Trophoblast cell (in vitro differentiated cells and primary cell): ENCODE data around the gene TSHZ2.

ENCODE experiments used
- DNase-seq, 2 donors: peaks; one replicate each; pipeline ENCODE4 v3.0.0-alpha.2; 2016
- H2AFZ ChIP-seq: 2 replicates; pipeline ENCODE4 v1.6.1; 2013; ENCODE audit warnings: low read length, moderate library complexity, mild to moderate bottlenecking; ENCODE audit not compliant: insufficient read depth, poor library complexity
- H2AK5ac ChIP-seq: 2 replicates; pipeline ENCODE4 v1.6.1; 2013; ENCODE audit warnings: mild to moderate bottlenecking, low read length
- H2BK120ac ChIP-seq: 2 replicates; pipeline ENCODE4 v1.6.1; 2013; ENCODE audit warnings: low read length, mild to moderate bottlenecking, moderate library complexity; ENCODE audit not compliant: insufficient read depth, poor library complexity
- H2BK12ac ChIP-seq: 2 replicates; pipeline ENCODE4 v1.6.1; 2013; ENCODE audit warnings: mild to moderate bottlenecking, low read length, moderate library complexity
- H2BK5ac ChIP-seq: 2 replicates; pipeline ENCODE4 v1.6.1; 2013; ENCODE audit warnings: low read length, low read depth, moderate library complexity, mild to moderate bottlenecking; ENCODE audit not compliant: poor library complexity
- H3K14ac ChIP-seq: 2 replicates; pipeline ENCODE4 v1.6.1; 2013; ENCODE audit warnings: mild to moderate bottlenecking, low read length
- H3K18ac ChIP-seq: 2 replicates; pipeline ENCODE4 v1.6.1; 2013; ENCODE audit warnings: mild to moderate bottlenecking, low read length
- H3K23ac ChIP-seq: 2 replicates; pipeline ENCODE4 v1.6.1; 2013; ENCODE audit warnings: low read length
- H3K27ac ChIP-seq: 2 replicates; pipeline ENCODE4 v1.5.1; 2013; ENCODE audit warnings: low read depth, mild to moderate bottlenecking, inconsistent platforms, low read length, moderate library complexity
- H3K27me3 ChIP-seq: 2 replicates; pipeline ENCODE4 v1.6.1; 2013; ENCODE audit warnings: inconsistent platforms, mild to moderate bottlenecking, low read length, moderate library complexity; ENCODE audit not compliant: insufficient read depth
- H3K36me3 ChIP-seq, 2 experiments: 1 replicate in 1 of 2; 2 replicates in 1 of 2; pipeline ENCODE4 v1.6.1; 2013; ENCODE audit warnings: low read length in 2 of 2, mild to moderate bottlenecking in 2 of 2, moderate library complexity in 1 of 2; ENCODE audit not compliant: insufficient read depth in 2 of 2, control insufficient read depth in 1 of 2
- H3K4ac ChIP-seq: 2 replicates; pipeline ENCODE4 v1.6.1; 2013; ENCODE audit warnings: low read depth, mild to moderate bottlenecking, low read length, moderate library complexity
- H3K4me1 ChIP-seq, 2 experiments: 1 replicate in 1 of 2; 2 replicates in 1 of 2; pipeline ENCODE4 v1.6.1; 2013; ENCODE audit warnings: low read length in 2 of 2, mild to moderate bottlenecking in 2 of 2, moderate library complexity in 1 of 2; ENCODE audit not compliant: insufficient read depth in 2 of 2, control insufficient read depth in 1 of 2
- H3K4me2 ChIP-seq: 2 replicates; pipeline ENCODE4 v1.6.1; 2013; ENCODE audit warnings: inconsistent platforms, mild to moderate bottlenecking, low read length, moderate library complexity
- H3K4me3 ChIP-seq: 2 replicates; pipeline ENCODE4 v1.5.1; 2013; ENCODE audit warnings: mild to moderate bottlenecking, low read depth, low read length, inconsistent platforms
- H3K79me1 ChIP-seq: one replicate; pipeline ENCODE4 v1.6.1; 2013; ENCODE audit warnings: low read length
- H3K79me2 ChIP-seq: 2 replicates; pipeline ENCODE4 v1.6.1; 2013; ENCODE audit warnings: low read length, mild to moderate bottlenecking; ENCODE audit not compliant: control insufficient read depth, insufficient read depth, poor library complexity
- H3K9ac ChIP-seq: 2 replicates; pipeline ENCODE4 v1.6.1; 2013; ENCODE audit warnings: mild to moderate bottlenecking, low read length
- H3K9me3 ChIP-seq: 2 replicates; pipeline ENCODE4 v1.6.1; 2013; ENCODE audit warnings: low read depth, mild to moderate bottlenecking, control low read depth, inconsistent platforms, low read length; ENCODE audit not compliant: insufficient read depth
- H4K12ac ChIP-seq: 2 replicates; pipeline ENCODE4 v1.6.1; 2013; ENCODE audit warnings: low read depth, mild to moderate bottlenecking, low read length, moderate library complexity
- H4K8ac ChIP-seq: 2 replicates; pipeline ENCODE4 v1.6.1; 2013; ENCODE audit warnings: low read depth, mild to moderate bottlenecking, low read length, moderate library complexity
- H4K91ac ChIP-seq: one replicate; pipeline ENCODE4 v1.6.1; 2013; ENCODE audit warnings: low read depth, mild to moderate bottlenecking, low read length, moderate library complexity
- WGBS: extraction: QIAGEN DNeasy Blood & Tissue Kit; methylation state at CpG from one replicate; pipeline ENCODE4 v1.1.7; 2013; ENCODE audit warnings: missing lambda C conversion rate; ENCODE audit not compliant: insufficient read length, insufficient coverage; ENCODE audit errors: extremely low coverage; 5-methylcytosine and 5-hydroxymethylcytosine counted together

Gene TSHZ2

GRCh38 chr20:53422039-53422438 lies 449.9 kb downstream of the TSHZ2 start:
- no peak overlapping the region for H3K14ac ChIP-seq
- no peaks in the 10 kb centered on the region for H3K27me3 ChIP-seq
- H3K36me3 ChIP-seq, result no peaks in the 10 kb centered on the region
- no peak overlapping the region for H2AFZ ChIP-seq
- no peak overlapping the region for H3K23ac ChIP-seq
- no peaks in the 10 kb centered on the region for H3K9me3 ChIP-seq
- H2BK12ac ChIP-seq, result no peak overlapping the region
- H2AK5ac ChIP-seq, result no peak overlapping the region
- no peak overlapping the region for H4K91ac ChIP-seq
- no peak overlapping the region for H2BK5ac ChIP-seq
- no peak overlapping the region for H3K4me3 ChIP-seq
- H3K27ac ChIP-seq, result no peak overlapping the region
- H3K4me1 ChIP-seq, result no peaks in the 10 kb centered on the region
- H4K8ac ChIP-seq, result no peak overlapping the region
- no peak overlapping the region for H3K4me2 ChIP-seq
- no peak overlapping the region for H2BK120ac ChIP-seq
- no CpG with 5 or more reads among the region's 7 CpGs for WGBS
- no peak for DNase-seq
- no peaks in the 10 kb centered on the region for H3K79me1 ChIP-seq
- H3K4ac ChIP-seq, result no peak overlapping the region
- no peaks in the 10 kb centered on the region for H3K79me2 ChIP-seq
- no peak overlapping the region for H3K18ac ChIP-seq
- H3K9ac ChIP-seq, result no peak overlapping the region
- H4K12ac ChIP-seq, result no peak overlapping the region

GRCh38 chr20:53423587-53424146 lies 451.5 kb downstream of the TSHZ2 start:
- Histone ChIP-seq H3K79me2 (no peaks in the 10 kb centered on the region), H3K4me2 (no peak overlapping the region), H2BK12ac (no peak overlapping the region), H2AK5ac (no peak overlapping the region), H3K4me1 (no peaks in the 10 kb centered on the region), H3K9me3 (no peaks in the 10 kb centered on the region), H2AFZ (no peak overlapping the region), H3K9ac (no peak overlapping the region), H3K4ac (no peak overlapping the region), H2BK120ac (no peak overlapping the region), H4K8ac (no peak overlapping the region), H4K91ac (no peak overlapping the region), H3K14ac (no peak overlapping the region), H3K79me1 (no peaks in the 10 kb centered on the region), H3K4me3 (no peak overlapping the region), H3K18ac (no peak overlapping the region), H3K36me3 (no peaks in the 10 kb centered on the region), H2BK5ac (no peak overlapping the region), H3K27me3 (no peaks in the 10 kb centered on the region), H3K27ac (no peak overlapping the region), H3K23ac (no peak overlapping the region), H4K12ac (no peak overlapping the region)
- DNase-seq, result no peak
- no CpG with 5 or more reads among the region's 12 CpGs for WGBS

GRCh38 chr20:53425481-53425880 lies 453.3 kb downstream of the TSHZ2 start:
- Histone ChIP-seq H3K23ac (no peak overlapping the region), H2AK5ac (no peak overlapping the region), H4K12ac (no peak overlapping the region), H3K14ac (no peak overlapping the region), H3K4me1 (no peaks in the 10 kb centered on the region), H2BK12ac (no peak overlapping the region), H4K91ac (no peak overlapping the region), H2AFZ (no peak overlapping the region), H3K36me3 (no peaks in the 10 kb centered on the region), H3K9me3 (no peaks in the 10 kb centered on the region), H3K4me2 (no peak overlapping the region), H3K79me1 (no peaks in the 10 kb centered on the region), H2BK5ac (no peak overlapping the region), H2BK120ac (no peak overlapping the region), H3K18ac (no peak overlapping the region), H3K9ac (no peak overlapping the region), H3K27ac (no peak overlapping the region), H3K79me2 (no peaks in the 10 kb centered on the region), H3K4ac (no peak overlapping the region), H4K8ac (no peak overlapping the region), H3K27me3 (no peaks in the 10 kb centered on the region), H3K4me3 (no peak overlapping the region)
- no CpG with 5 or more reads among the region's 4 CpGs for WGBS
- no peak for DNase-seq

GRCh38 chr20:53425941-53426340 lies 453.8 kb downstream of the TSHZ2 start:
- Histone ChIP-seq H3K36me3 (no peaks in the 10 kb centered on the region), H3K4me1 (no peaks in the 10 kb centered on the region), H3K9ac (no peak overlapping the region), H3K79me2 (no peaks in the 10 kb centered on the region), H3K27ac (no peak overlapping the region), H3K14ac (no peak overlapping the region), H3K4ac (no peak overlapping the region), H4K12ac (no peak overlapping the region), H2BK120ac (no peak overlapping the region), H3K23ac (no peak overlapping the region), H3K79me1 (no peaks in the 10 kb centered on the region), H3K9me3 (no peaks in the 10 kb centered on the region), H3K4me3 (no peak overlapping the region), H2BK5ac (no peak overlapping the region), H3K4me2 (no peak overlapping the region), H2AK5ac (no peak overlapping the region), H2BK12ac (no peak overlapping the region), H4K91ac (no peak overlapping the region), H2AFZ (no peak overlapping the region), H4K8ac (no peak overlapping the region), H3K27me3 (no peaks in the 10 kb centered on the region), H3K18ac (no peak overlapping the region)
- DNase-seq, result no peak
- WGBS, result no CpG with 5 or more reads among the region's 3 CpGs
